Cardiac muscle cell (in vitro differentiated cells and primary cell): ENCODE results near the gene RAPGEF4. TPM values are rescaled to one million over a fixed set of nuclear protein-coding genes. Genes with fewer than 3 reads are reported as not detected.

Experiments
- DNase-seq, 2 donors: peaks; one replicate each; pipeline versions ENCODE4 v3.0.0 to v3.0.0-alpha.2; 2010 to 2017; ENCODE audit warnings: low read depth in 1 of 2, low spot score in 1 of 2
- H3K27ac ChIP-seq: fragments of 200-600 bp; sonication (generic); 2 replicates; pipeline ENCODE4 v1.5.1; 2016
- H3K27me3 ChIP-seq: fragments of 200-600 bp; sonication (generic); 2 replicates; pipeline ENCODE4 v1.6.0; 2016; ENCODE audit warnings: control low read depth
- H3K36me3 ChIP-seq: fragments of 200-600 bp; sonication (generic); 2 replicates; pipeline ENCODE4 v1.5.1; 2016; ENCODE audit warnings: control low read depth
- H3K4me1 ChIP-seq: fragments of 200-600 bp; sonication (generic); 2 replicates; pipeline ENCODE4 v1.8.1; 2017; ENCODE audit warnings: low read depth, mild to moderate bottlenecking, mixed run types
- H3K4me3 ChIP-seq: fragments of 200-600 bp; sonication (generic); 2 replicates; pipeline ENCODE4 v1.5.1; 2016; ENCODE audit warnings: mild to moderate bottlenecking
- H3K9me3 ChIP-seq: fragments of 200-600 bp; sonication (generic); 2 replicates; pipeline ENCODE4 v1.5.1; 2017; ENCODE audit warnings: low read depth, mild to moderate bottlenecking, control low read depth
- polyA plus RNA-seq: library from polyadenylated mRNA; unstranded; fragments of >200 nt; fragmentation: Nextera tagmentation; extraction: Ambion mirVana; gene quantifications from 2 replicates; pipeline ENCODE4 v1.2.1, GENCODE V29; 2016
- total RNA-seq: library from RNA; depleted of rRNA; stranded (reverse); fragments of >200 nt; gene quantifications from 2 replicates; pipeline ENCODE4 v1.2.3, GENCODE V29; 2016
- TF ChIP-seq, protein P1 (sequence below): IDR thresholded peaks from 2 replicates; pipeline ENCODE4 v1.5.1; 2012; ENCODE audit warnings: low read depth, mild to moderate bottlenecking, low read length

RAPGEF4 gene
- total and polyA plus RNA-seq, 2 experiments from 2014 or later, result 5.3 to 21.2 TPM

- H3K4me1 ChIP-seq, result no peaks in the 10 kb centered on the region
- peak in 1 of 2 donors; percentile 27 for DNase-seq
- no peaks in the 10 kb centered on the region for H3K36me3 ChIP-seq
- TF ChIP-seq, protein P1, sequence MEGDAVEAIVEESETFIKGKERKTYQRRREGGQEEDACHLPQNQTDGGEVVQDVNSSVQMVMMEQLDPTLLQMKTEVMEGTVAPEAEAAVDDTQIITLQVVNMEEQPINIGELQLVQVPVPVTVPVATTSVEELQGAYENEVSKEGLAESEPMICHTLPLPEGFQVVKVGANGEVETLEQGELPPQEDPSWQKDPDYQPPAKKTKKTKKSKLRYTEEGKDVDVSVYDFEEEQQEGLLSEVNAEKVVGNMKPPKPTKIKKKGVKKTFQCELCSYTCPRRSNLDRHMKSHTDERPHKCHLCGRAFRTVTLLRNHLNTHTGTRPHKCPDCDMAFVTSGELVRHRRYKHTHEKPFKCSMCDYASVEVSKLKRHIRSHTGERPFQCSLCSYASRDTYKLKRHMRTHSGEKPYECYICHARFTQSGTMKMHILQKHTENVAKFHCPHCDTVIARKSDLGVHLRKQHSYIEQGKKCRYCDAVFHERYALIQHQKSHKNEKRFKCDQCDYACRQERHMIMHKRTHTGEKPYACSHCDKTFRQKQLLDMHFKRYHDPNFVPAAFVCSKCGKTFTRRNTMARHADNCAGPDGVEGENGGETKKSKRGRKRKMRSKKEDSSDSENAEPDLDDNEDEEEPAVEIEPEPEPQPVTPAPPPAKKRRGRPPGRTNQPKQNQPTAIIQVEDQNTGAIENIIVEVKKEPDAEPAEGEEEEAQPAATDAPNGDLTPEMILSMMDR, result no peak
- H3K27me3 ChIP-seq, result no peaks in the 10 kb centered on the region
- no peaks in the 10 kb centered on the region for H3K9me3 ChIP-seq
- H3K27ac ChIP-seq, result no peak overlapping the region
- H3K4me3 ChIP-seq, result no peak overlapping the region
Observed at GRCh38 chr2:172914341-172915008, 178.8 kb downstream of the RAPGEF4 start.

DNA sequence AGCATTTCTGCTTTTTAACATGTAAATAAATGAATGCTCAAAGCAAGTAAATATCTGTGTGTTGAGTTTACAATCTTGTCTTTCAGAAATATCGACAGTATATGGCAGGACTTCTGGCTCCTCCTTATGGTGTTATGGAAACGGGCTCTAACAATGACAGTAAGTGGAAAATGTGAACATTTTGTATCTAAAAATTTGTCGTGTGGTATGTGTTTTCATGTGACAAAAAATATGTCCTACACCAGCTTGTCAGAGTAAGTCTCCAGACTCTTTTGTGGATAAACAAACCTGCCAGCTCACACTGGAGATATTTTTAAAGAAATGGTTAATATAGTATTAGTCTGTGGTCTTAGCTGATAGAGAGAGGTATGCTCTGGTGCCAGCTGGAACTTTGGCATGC lies 182.1 kb downstream of the RAPGEF4 start:
- DNase-seq, result no peak
- no peak overlapping the region for H3K27ac ChIP-seq
- H3K27me3 ChIP-seq, result no peaks in the 10 kb centered on the region
- TF ChIP-seq, protein P1, result no peak
- no peak overlapping the region for H3K4me3 ChIP-seq
- no peaks in the 10 kb centered on the region for H3K9me3 ChIP-seq
- peaks cover 12% of the 10 kb centered on the region for H3K4me1 ChIP-seq
- H3K36me3 ChIP-seq, result no peaks in the 10 kb centered on the region

GRCh38 chr2:172919732-172920131 lies 184.1 kb downstream of the RAPGEF4 start:
- TF ChIP-seq, protein P1, result no peak
- Histone ChIP-seq H3K27me3 (no peaks in the 10 kb centered on the region), H3K4me1 (peaks cover 20% of the 10 kb centered on the region), H3K4me3 (no peak overlapping the region), H3K27ac (no peak overlapping the region), H3K36me3 (no peaks in the 10 kb centered on the region), H3K9me3 (no peaks in the 10 kb centered on the region)
- no peak for DNase-seq

GRCh38 chr2:172921532-172922236 lies 186.0 kb downstream of the RAPGEF4 start:
- H3K36me3 ChIP-seq, result no peaks in the 10 kb centered on the region
- no peaks in the 10 kb centered on the region for H3K27me3 ChIP-seq
- H3K9me3 ChIP-seq, result no peaks in the 10 kb centered on the region
- H3K27ac ChIP-seq, result peak overlapping the region; percentile 46
- no peak overlapping the region for H3K4me3 ChIP-seq
- H3K4me1 ChIP-seq, result peaks cover 20% of the 10 kb centered on the region
- TF ChIP-seq, protein P1, result no peak
- peak in 1 of 2 donors; percentile 72 for DNase-seq

DNA sequence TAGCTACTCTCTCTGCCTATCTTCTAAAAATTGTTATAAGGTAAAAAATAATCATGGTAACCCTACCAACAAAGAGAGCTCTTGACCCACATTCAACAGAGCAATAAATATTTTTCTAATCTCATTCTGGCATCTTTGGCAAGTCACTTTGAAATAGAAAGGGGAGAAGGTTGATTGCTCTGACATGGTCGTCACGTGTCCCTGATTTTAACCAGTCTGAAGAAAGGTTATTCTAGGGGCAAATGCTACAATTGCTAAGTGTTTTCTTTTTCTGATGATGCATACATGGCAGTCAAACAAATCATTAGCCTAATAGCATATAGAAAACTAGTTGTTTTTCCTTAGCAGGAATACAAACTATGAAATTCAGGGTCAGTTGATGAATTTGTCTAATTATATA lies 186.7 kb downstream of the RAPGEF4 start:
- no peaks in the 10 kb centered on the region for H3K9me3 ChIP-seq
- no peaks in the 10 kb centered on the region for H3K27me3 ChIP-seq
- H3K4me1 ChIP-seq, result peaks cover 21% of the 10 kb centered on the region
- DNase-seq, result no peak
- TF ChIP-seq, protein P1, result no peak
- peak overlapping the region; percentile 46 for H3K27ac ChIP-seq
- H3K4me3 ChIP-seq, result no peak overlapping the region
- H3K36me3 ChIP-seq, result no peaks in the 10 kb centered on the region
